Smooth muscle cell (in vitro differentiated cells): ENCODE measurements around the gene PRLR. TPM values are rescaled to one million over a fixed set of nuclear protein-coding genes. Genes with fewer than 3 reads are reported as not detected.
A peak's percentile ranks its signal among the peaks of the same experiment; 100 is the strongest.

Source experiments
- DNase-seq: peaks from one replicate; lab custom pipeline; 2025; ENCODE audit not compliant: unreplicated experiment; lab: John Stamatoyannopoulos, UW
- H2AFZ ChIP-seq: fragments of 200-600 bp; sonication (generic); 2 replicates; pipeline ENCODE4 v1.6.0; 2016; ENCODE audit warnings: antibody characterized with exemption, low read depth, mild to moderate bottlenecking
- H3F3A ChIP-seq: fragments of 200-600 bp; sonication (generic); 2 replicates; pipeline ENCODE4 v1.6.0; 2017; ENCODE audit warnings: antibody characterized with exemption, low read depth
- H3K27ac ChIP-seq: fragments of 200-600 bp; sonication (generic); 2 replicates; pipeline ENCODE4 v1.5.1; 2016; ENCODE audit warnings: low read depth, mild to moderate bottlenecking
- H3K27me3 ChIP-seq: fragments of 200-600 bp; sonication (generic); 2 replicates; pipeline ENCODE4 v1.6.1; 2016; ENCODE audit warnings: low read depth, mild to moderate bottlenecking
- H3K36me3 ChIP-seq: fragments of 200-600 bp; sonication (generic); 2 replicates; pipeline ENCODE4 v1.5.1; 2016; ENCODE audit warnings: low read depth
- H3K4me1 ChIP-seq: fragments of 200-600 bp; sonication (generic); 2 replicates; pipeline ENCODE4 v1.5.1; 2016; ENCODE audit warnings: low read depth
- H3K4me2 ChIP-seq: fragments of 200-600 bp; sonication (generic); 2 replicates; pipeline ENCODE4 v1.6.0; 2016; ENCODE audit warnings: mild to moderate bottlenecking
- H3K4me3 ChIP-seq: fragments of 200-600 bp; sonication (generic); 2 replicates; pipeline ENCODE4 v1.5.1; 2016; ENCODE audit warnings: mild to moderate bottlenecking
- H3K79me2 ChIP-seq: fragments of 200-600 bp; sonication (generic); 2 replicates; pipeline ENCODE4 v1.6.0; 2016; ENCODE audit warnings: low read depth, mild to moderate bottlenecking
- H3K9ac ChIP-seq: fragments of 200-600 bp; sonication (generic); 2 replicates; pipeline ENCODE4 v1.6.0; 2016; ENCODE audit warnings: low read depth
- H3K9me3 ChIP-seq: fragments of 200-600 bp; sonication (generic); replicated peaks from 2 replicates; pipeline ENCODE4 v1.5.1; 2016; ENCODE audit warnings: low read depth
- H4K20me1 ChIP-seq: fragments of 200-600 bp; sonication (generic); 2 replicates; pipeline ENCODE4 v1.6.0; 2016; ENCODE audit warnings: low read depth
- CTCF ChIP-seq: fragments of 200-600 bp; sonication (generic); IDR thresholded peaks from 2 replicates; pipeline ENCODE4 v1.5.1; 2017; ENCODE audit warnings: borderline replicate concordance, mild to moderate bottlenecking, antibody characterized with exemption; ENCODE audit not compliant: insufficient read depth, poor library complexity, severe bottlenecking
- WGBS: methylation state at CpG from one replicate; pipeline ENCODE4 v1.1.7; 2016; ENCODE audit warnings: low lambda C conversion rate; 5-methylcytosine and 5-hydroxymethylcytosine counted together
- polyA plus RNA-seq: library from polyadenylated mRNA; unstranded; fragments of >200 nt; fragmentation: Nextera tagmentation; extraction: Ambion mirVana; gene quantifications from 2 replicates; pipeline ENCODE4 v1.2.1, GENCODE V29; 2016
- total RNA-seq: library from RNA; depleted of rRNA; stranded (reverse); fragments of >200 nt; gene quantifications from 2 replicates; pipeline ENCODE4 v1.2.3, GENCODE V29; 2014

PRLR gene
- total and polyA plus RNA-seq, 2 experiments from 2014 or later: 2.3 to 47.4 TPM

GRCh38 chr5:35031276-35031675, 199.0 kb downstream of the PRLR start:
- Histone ChIP-seq H3K79me2 (no peaks in the 10 kb centered on the region), H2AFZ (peak overlapping the region; percentile 51), H3K4me3 (no peak overlapping the region), H3K4me1 (no peaks in the 10 kb centered on the region), H3K9ac (no peak overlapping the region), H3K36me3 (no peaks in the 10 kb centered on the region), H3K27ac (no peak overlapping the region), H3K4me2 (no peak overlapping the region), H3K27me3 (no peaks in the 10 kb centered on the region), H3K9me3 (no peaks in the 10 kb centered on the region), H3F3A (no peaks in the 10 kb centered on the region), H4K20me1 (no peaks in the 10 kb centered on the region)
- no peak for TF ChIP-seq CTCF
- WGBS: 57% methylated on average over 5 of the region's 5 CpGs
- no peak for DNase-seq

GRCh38 chr5:35030426-35031100, 199.7 kb downstream of the PRLR start:
- Histone ChIP-seq H3K36me3 (no peaks in the 10 kb centered on the region), H3F3A (peaks cover 3% of the 10 kb centered on the region)
- WGBS: 78% methylated on average over 10 of the region's 10 CpGs

GRCh38 chr5:35029333-35029732, 201.0 kb downstream of the PRLR start:
- H3K27me3 ChIP-seq: no peaks in the 10 kb centered on the region
- TF ChIP-seq CTCF: no peak
- no peaks in the 10 kb centered on the region for H3K79me2 ChIP-seq
- H3K27ac ChIP-seq: no peak overlapping the region
- H3K9me3 ChIP-seq: no peaks in the 10 kb centered on the region
- H3K4me2 ChIP-seq: no peak overlapping the region
- H3K4me1 ChIP-seq: no peaks in the 10 kb centered on the region
- 61% methylated on average over 4 of the region's 4 CpGs for WGBS
- H3K4me3 ChIP-seq: no peak overlapping the region
- no peak for DNase-seq
- H4K20me1 ChIP-seq: no peaks in the 10 kb centered on the region
- peaks cover 4% of the 10 kb centered on the region for H3F3A ChIP-seq
- no peaks in the 10 kb centered on the region for H3K36me3 ChIP-seq
- H2AFZ ChIP-seq: no peak overlapping the region
- no peak overlapping the region for H3K9ac ChIP-seq

More at GRCh38 chr5:35030426-35031100, 199.7 kb downstream of the PRLR start:
- Histone ChIP-seq H3K27ac (no peak overlapping the region), H4K20me1 (no peaks in the 10 kb centered on the region), H3K27me3 (no peaks in the 10 kb centered on the region), H3K4me2 (no peak overlapping the region), H3K4me1 (no peaks in the 10 kb centered on the region), H3K9me3 (no peaks in the 10 kb centered on the region), H3K4me3 (no peak overlapping the region), H3K79me2 (no peaks in the 10 kb centered on the region), H3K9ac (no peak overlapping the region), H2AFZ (no peak overlapping the region)
- DNase-seq: no peak
- TF ChIP-seq CTCF: no peak

GRCh38 chr5:35026941-35027340, 203.3 kb downstream of the PRLR start:
- Histone ChIP-seq H3K79me2 (no peaks in the 10 kb centered on the region), H3K9ac (no peak overlapping the region), H3K4me1 (no peaks in the 10 kb centered on the region), H3K4me3 (no peak overlapping the region), H3K36me3 (no peaks in the 10 kb centered on the region), H3K27ac (no peak overlapping the region), H3F3A (peaks cover 4% of the 10 kb centered on the region), H3K9me3 (no peaks in the 10 kb centered on the region), H2AFZ (no peak overlapping the region), H3K27me3 (no peaks in the 10 kb centered on the region), H4K20me1 (no peaks in the 10 kb centered on the region), H3K4me2 (no peak overlapping the region)
- no peak for TF ChIP-seq CTCF
- WGBS: 93% methylated on average over 5 of the region's 5 CpGs
- no peak for DNase-seq
